Calu3 (cell line): ENCODE measurements around the gene MCMBP. TPM values are rescaled to one million over a fixed set of nuclear protein-coding genes. Genes with fewer than 3 reads are reported as not detected.
A peak's percentile ranks its signal among the peaks of the same experiment; 100 is the strongest.

Experiments used
- BruUV-seq: library from RNA; stranded (reverse); fragments of 400-500 nt; replicated peaks from 2 replicates; lab custom pipeline; 2021; lab: Mats Ljungman, UMichigan
- CTCF ChIA-PET: fragments of 300-600 bp; sonication (Branson Sonifier 250); formaldehyde crosslinking; loops from one replicate; lab custom pipeline; 2022; ENCODE audit warnings: antibody characterized with exemption; lab: Charles Lee
- DNase-seq: peaks from one replicate; pipeline ENCODE4 v3.0.0; 2022
- H3K27ac Mint-ChIP-seq: one replicate; pipeline ENCODE4 v1.8.0; 2022; ENCODE audit warnings: mixed read lengths; ENCODE audit not compliant: unreplicated experiment
- H3K27me3 Mint-ChIP-seq: one replicate; pipeline ENCODE4 v1.8.0; 2022; ENCODE audit warnings: mixed read lengths; ENCODE audit not compliant: unreplicated experiment
- H3K36me3 Mint-ChIP-seq: one replicate; pipeline ENCODE4 v1.8.0; 2022; ENCODE audit warnings: mild to moderate bottlenecking, moderate library complexity, mixed read lengths; ENCODE audit not compliant: insufficient read depth, unreplicated experiment
- H3K4me1 Mint-ChIP-seq: one replicate; pipeline ENCODE4 v1.8.0; 2022; ENCODE audit warnings: mild to moderate bottlenecking, low read depth, mixed read lengths; ENCODE audit not compliant: unreplicated experiment
- H3K4me3 Mint-ChIP-seq: one replicate; pipeline ENCODE4 v1.8.0; 2022; ENCODE audit warnings: mild to moderate bottlenecking, low read depth, moderate library complexity, mixed read lengths; ENCODE audit not compliant: unreplicated experiment
- H3K9me3 Mint-ChIP-seq: one replicate; pipeline ENCODE4 v1.8.0; 2022; ENCODE audit warnings: low read depth, mixed read lengths; ENCODE audit not compliant: unreplicated experiment
- CTCF ChIP-seq: fragments of 200-600 bp; IDR thresholded peaks from one replicate; pipeline ENCODE4 v1.8.0; 2022; ENCODE audit warnings: antibody characterized with exemption; ENCODE audit not compliant: unreplicated experiment
- intact Hi-C: fragments of 100-400 bp; cut with micrococcal nuclease; formaldehyde crosslinking; loops from one replicate; pipeline ENCODE4 v1.10.0; 2022; ENCODE audit not compliant: unreplicated experiment
- total RNA-seq: library from RNA; stranded (reverse); gene quantifications from 2 replicates; pipeline ENCODE4 v1.2.3, GENCODE V29; 2022

The MCMBP gene
- total RNA-seq, 1 experiment from 2014 or later: 40.3 TPM

DNA sequence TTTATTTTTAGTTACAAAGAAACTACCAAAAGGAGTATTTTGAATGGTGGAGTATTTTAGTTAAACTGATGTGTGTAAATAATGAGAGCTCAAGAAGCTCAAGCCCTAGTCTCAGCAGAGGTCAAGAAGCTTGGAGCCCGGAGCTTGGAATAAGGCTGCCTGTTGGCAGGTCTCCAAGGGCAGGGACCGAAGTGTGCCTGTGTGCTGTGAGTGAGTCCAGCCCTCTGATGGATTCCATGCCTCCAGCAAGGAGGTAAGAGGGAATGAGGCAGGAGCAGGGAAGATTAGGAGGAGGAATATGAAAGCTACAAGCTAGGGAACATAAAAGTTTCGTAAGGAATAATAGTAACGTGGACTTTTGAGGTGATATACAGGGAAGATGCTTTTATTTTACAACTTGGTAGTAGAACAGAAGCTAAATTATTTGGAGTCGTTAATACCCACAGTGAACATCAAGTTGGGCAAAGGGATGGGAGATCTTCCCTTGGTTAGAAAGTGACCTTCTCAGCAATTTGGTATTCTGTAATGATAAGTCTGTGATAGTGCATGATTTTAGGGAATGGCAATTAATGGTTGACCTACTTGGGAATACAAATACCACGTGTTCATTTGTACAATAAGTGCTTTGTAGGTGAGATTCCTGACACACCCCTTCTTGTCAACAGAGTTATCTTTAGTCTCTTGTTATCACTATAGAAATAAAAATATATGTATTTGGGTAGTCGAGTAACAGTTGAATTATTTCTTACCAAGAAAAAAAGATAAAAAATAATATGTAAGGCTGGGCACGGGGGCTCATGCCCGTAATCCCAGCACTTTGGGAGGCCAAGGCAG is 24.5 kb upstream of the MCMBP start:
- Mint-ChIP-seq H3K4me3 (peak overlapping the region; percentile 54), H3K27me3 (no peaks in the 10 kb centered on the region), H3K36me3 (peaks cover 35% of the 10 kb centered on the region), H3K27ac (peak overlapping the region; percentile 8), H3K9me3 (no peaks in the 10 kb centered on the region), H3K4me1 (peaks cover 33% of the 10 kb centered on the region)
- TF ChIP-seq CTCF: no peak
- BruUV-seq: no TSS peak
- DNase-seq: peak; percentile 44
- CTCF ChIA-PET: no interaction called here
- intact Hi-C loops: no loop called here

GRCh38 chr10:119896061-119896655 is 23.5 kb upstream of the MCMBP start:
- CTCF ChIA-PET: no interaction called here
- peak overlapping the region; percentile 54 for H3K4me3 Mint-ChIP-seq
- intact Hi-C loops: no loop called here
- peak overlapping the region; percentile 80 for H3K27ac Mint-ChIP-seq
- peaks cover 33% of the 10 kb centered on the region for H3K4me1 Mint-ChIP-seq
- no peak for TF ChIP-seq CTCF
- no peaks in the 10 kb centered on the region for H3K9me3 Mint-ChIP-seq
- peak; percentile 7 for DNase-seq
- peaks cover 38% of the 10 kb centered on the region for H3K36me3 Mint-ChIP-seq
- BruUV-seq: no TSS peak
- no peaks in the 10 kb centered on the region for H3K27me3 Mint-ChIP-seq

DNA sequence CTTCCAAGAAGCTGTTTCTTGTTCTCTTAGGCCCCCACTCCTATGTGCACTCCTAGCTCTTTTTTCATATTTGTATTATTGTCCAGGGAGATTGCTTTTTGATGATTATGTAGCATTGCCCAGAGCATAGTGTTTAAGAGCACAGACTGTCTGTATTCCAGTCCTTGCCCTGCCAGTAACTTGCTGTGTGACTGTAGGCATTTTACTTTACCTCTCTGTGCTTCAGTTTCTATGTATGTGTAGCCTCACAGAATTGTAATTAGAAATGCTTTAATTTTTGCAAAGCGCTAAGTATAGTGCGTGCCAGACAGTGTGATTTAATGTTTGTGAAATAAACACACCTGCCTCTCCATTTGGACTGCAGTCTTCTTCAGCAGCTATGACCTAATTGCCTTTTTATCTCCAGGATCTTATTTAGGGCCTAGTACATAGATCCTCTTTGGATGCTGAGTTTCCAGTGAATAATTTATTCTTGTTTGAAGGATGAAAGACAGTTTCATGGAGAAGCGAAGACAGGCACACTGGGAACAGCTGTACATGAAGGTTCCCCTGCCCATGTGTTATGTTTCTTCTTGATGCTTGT is 21.3 kb upstream of the MCMBP start:
- CTCF ChIA-PET: interaction anchor here (0.7 kb wide), 3 partner anchors 811 to 1722 kb away, joined by 3 to 7 read pairs (median 4); no protein-coding TSS in a partner anchor
- TSS peak; percentile 49 for BruUV-seq
- no peaks in the 10 kb centered on the region for H3K9me3 Mint-ChIP-seq
- TF ChIP-seq CTCF: no peak
- intact Hi-C loops: no loop called here
- H3K36me3 Mint-ChIP-seq: peaks cover 38% of the 10 kb centered on the region
- DNase-seq: no peak
- H3K27ac Mint-ChIP-seq: peak overlapping the region; percentile 78
- peaks cover 34% of the 10 kb centered on the region for H3K4me1 Mint-ChIP-seq
- no peaks in the 10 kb centered on the region for H3K27me3 Mint-ChIP-seq
- H3K4me3 Mint-ChIP-seq: peak overlapping the region; percentile 78

GRCh38 chr10:119893074-119893473 is 20.4 kb upstream of the MCMBP start:
- no peak for DNase-seq
- peak overlapping the region; percentile 78 for H3K4me3 Mint-ChIP-seq
- no peaks in the 10 kb centered on the region for H3K9me3 Mint-ChIP-seq
- no peaks in the 10 kb centered on the region for H3K27me3 Mint-ChIP-seq
- CTCF ChIA-PET: interaction anchor here (0.7 kb wide), 3 partner anchors 810 to 1723 kb away, joined by 3 to 7 read pairs (median 4); no protein-coding TSS in a partner anchor
- no peak for TF ChIP-seq CTCF
- H3K36me3 Mint-ChIP-seq: peaks cover 34% of the 10 kb centered on the region
- BruUV-seq: no TSS peak
- intact Hi-C loops: no loop called here
- peaks cover 41% of the 10 kb centered on the region for H3K4me1 Mint-ChIP-seq
- peak overlapping the region; percentile 68 for H3K27ac Mint-ChIP-seq
